HepG2 (cell line): ENCODE measurements around the gene ADSS1. TPM values are rescaled to one million over a fixed set of nuclear protein-coding genes. Genes with fewer than 3 reads are reported as not detected.

ENCODE experiments used
- BATF2 ChIP-seq: sonication (generic); formaldehyde crosslinking; IDR thresholded peaks from 2 replicates; pipeline ENCODE4 v1.8.0; 2022; ENCODE audit warnings: mild to moderate bottlenecking, missing genetic modification reagents, moderate library complexity
- BRF2 ChIP-seq: sonication (generic); formaldehyde crosslinking; IDR thresholded peaks from 2 replicates; pipeline ENCODE4 v1.8.1; 2022; ENCODE audit warnings: mild to moderate bottlenecking, missing genetic modification reagents
- CHCHD3 ChIP-seq: sonication (generic); formaldehyde crosslinking; IDR thresholded peaks from 2 replicates; pipeline ENCODE4 v1.8.0; 2022; ENCODE audit warnings: mild to moderate bottlenecking, missing genetic modification reagents, moderate library complexity
- FOXO4 ChIP-seq: sonication (generic); formaldehyde crosslinking; conservative IDR thresholded peaks from 2 replicates; pipeline ENCODE4 v1.8.1; 2023; ENCODE audit warnings: missing genetic modification reagents
- GPBP1L1 ChIP-seq: sonication (generic); formaldehyde crosslinking; IDR thresholded peaks from 2 replicates; pipeline ENCODE4 v1.5.0; 2020; ENCODE audit warnings: mild to moderate bottlenecking, missing genetic modification reagents
- HOXD1 ChIP-seq: sonication (generic); formaldehyde crosslinking; IDR thresholded peaks from 2 replicates; pipeline ENCODE4 v1.5.0; 2020; ENCODE audit warnings: missing genetic modification reagents
- MYC ChIP-seq: sonication (generic); formaldehyde crosslinking; IDR thresholded peaks from 2 replicates; pipeline ENCODE4 v1.9.0; 2021; ENCODE audit warnings: missing genetic modification reagents, borderline replicate concordance
- PRMT3 ChIP-seq: sonication (generic); formaldehyde crosslinking; IDR thresholded peaks from 2 replicates; pipeline ENCODE4 v1.8.1; 2022; ENCODE audit warnings: low read depth, mild to moderate bottlenecking, moderate library complexity, missing genetic modification reagents, borderline replicate concordance
- RBM22 ChIP-seq: fragments of 200-400 bp; formaldehyde crosslinking; optimal IDR thresholded peaks from 2 replicates; pipeline ENCODE3; 2017; ENCODE audit warnings: mild to moderate bottlenecking, low read length, moderate library complexity
- RXRB ChIP-seq: IDR thresholded peaks from 2 replicates; pipeline ENCODE4 v1.6.1; 2016; ENCODE audit warnings: borderline replicate concordance, missing genetic modification reagents, missing compliant biosample characterization
- SATB2 ChIP-seq: sonication (generic); formaldehyde crosslinking; IDR thresholded peaks from 2 replicates; pipeline ENCODE4 v1.5.0; 2020; ENCODE audit warnings: missing genetic modification reagents
- SP1 ChIP-seq, 2 experiments: fragments of 450-650 bp in 1 of 2; sonication (generic) in 1 of 2; formaldehyde crosslinking in 1 of 2; IDR thresholded peaks; 2 replicates each; pipeline versions ENCODE4 v1.4.0 to v1.6.1; 2016 to 2020; ENCODE audit warnings: missing genetic modification reagents in 1 of 2
- SP140L ChIP-seq: sonication (generic); formaldehyde crosslinking; IDR thresholded peaks from 2 replicates; pipeline ENCODE4 v1.4.0; 2020; ENCODE audit warnings: missing genetic modification reagents, borderline replicate concordance
- SPEN ChIP-seq: sonication (generic); formaldehyde crosslinking; IDR thresholded peaks from 2 replicates; pipeline ENCODE4 v1.5.1; 2020; ENCODE audit warnings: low read depth, mild to moderate bottlenecking, missing genetic modification reagents
- U2AF2 ChIP-seq: fragments of 200-400 bp; formaldehyde crosslinking; IDR thresholded peaks from 2 replicates; pipeline ENCODE4 v1.6.1; 2017; ENCODE audit warnings: low read depth, mild to moderate bottlenecking, low read length
- ZNF136 ChIP-seq: sonication (generic); formaldehyde crosslinking; IDR thresholded peaks from 2 replicates; pipeline ENCODE4 v1.8.1; 2022; ENCODE audit warnings: low read depth, mild to moderate bottlenecking, moderate library complexity, missing genetic modification reagents
- ZNF33A ChIP-seq: sonication (generic); formaldehyde crosslinking; IDR thresholded peaks from 2 replicates; pipeline ENCODE4 v1.5.1; 2020; ENCODE audit warnings: missing genetic modification reagents, mild to moderate bottlenecking, moderate library complexity, borderline replicate concordance
- ZNF414 ChIP-seq: sonication (generic); formaldehyde crosslinking; IDR thresholded peaks from 2 replicates; pipeline ENCODE4 v1.5.0; 2020; ENCODE audit warnings: missing genetic modification reagents
- ZNF543 ChIP-seq: sonication (generic); formaldehyde crosslinking; IDR thresholded peaks from 2 replicates; pipeline ENCODE4 v1.4.0; 2020; ENCODE audit warnings: mild to moderate bottlenecking, missing genetic modification reagents
- ZNF703 ChIP-seq: sonication (generic); formaldehyde crosslinking; IDR thresholded peaks from 2 replicates; pipeline ENCODE4 v1.5.1; 2020; ENCODE audit warnings: missing genetic modification reagents, mild to moderate bottlenecking, moderate library complexity, borderline replicate concordance
- ZNF816 ChIP-seq: sonication (generic); formaldehyde crosslinking; IDR thresholded peaks from 2 replicates; pipeline ENCODE4 v1.8.0; 2022; ENCODE audit warnings: missing genetic modification reagents, mild to moderate bottlenecking, borderline replicate concordance
- ZNF850 ChIP-seq: sonication (generic); formaldehyde crosslinking; conservative IDR thresholded peaks from 2 replicates; pipeline ENCODE4 v1.9.0; 2021; ENCODE audit warnings: mild to moderate bottlenecking, missing genetic modification reagents
- ZSCAN12 ChIP-seq: sonication (generic); formaldehyde crosslinking; IDR thresholded peaks from 2 replicates; pipeline ENCODE4 v1.9.0; 2021; ENCODE audit warnings: mild to moderate bottlenecking, missing genetic modification reagents
- polyA plus RNA-seq, 8 experiments: library from polyadenylated mRNA; depleted of rRNA in 3 of 8; stranded (reverse) in 7 of 8; unstranded in 1 of 8; fragments of >200 nt; fragmentation: Illumina TruSeq in 4 of 8; extraction: Trizol in 4 of 8; gene quantifications; 2 replicates each; pipeline versions ENCODE4 v1.2.1 to v1.2.3, GENCODE V29; 2011 to 2016; ENCODE audit warnings: low read depth in 4 of 8, missing spikeins in 1 of 8, mixed read lengths in 1 of 8; ENCODE audit not compliant: insufficient read depth in 1 of 8
- total RNA-seq, 5 experiments: library from RNA; depleted of rRNA; stranded (reverse); fragments of >200 nt; fragmentation: Illumina TruSeq; extraction: Trizol; gene quantifications; 2 replicates each; pipeline ENCODE4 v1.2.3, GENCODE V29; 2016; ENCODE audit warnings: low read depth in 1 of 5

Gene ADSS1
- total and polyA plus RNA-seq, 2 of the 13 experiments (the other 11 are each of a cell fraction or from before 2014, with no cell fraction given), result 1.0 to 36.7 TPM

- TF ChIP-seq BATF2 (CRISPR knock-in tag) (0 out of 2 replicates have a peak, but pooled peaks have one; percentile 31), ZNF850 (0 out of 2 replicates have a peak, but pooled peaks have one; percentile 26), SP1 (IDR thresholded peaks at IDR 0.05) (no peak), SP1 (CRISPR knock-in tag; IDR thresholded peaks at IDR 0.05) (no peak), RXRB (no peak), ZNF414 (CRISPR knock-in tag) (peak; percentile 28; the same call in 1 of the 2 replicates), HOXD1 (CRISPR knock-in tag) (0 out of 2 replicates have a peak, but pooled peaks have one; percentile 10), ZNF816 (0 out of 2 replicates have a peak, but pooled peaks have one; percentile 17), SATB2 (CRISPR knock-in tag) (no peak), ZSCAN12 (CRISPR knock-in tag) (no peak), ZNF136 (no peak), SPEN (CRISPR knock-in tag) (peak; percentile 9; the same call in 1 of the 2 replicates), BRF2 (CRISPR knock-in tag) (no peak), GPBP1L1 (CRISPR knock-in tag) (no peak), ZNF703 (CRISPR knock-in tag) (0 out of 2 replicates have a peak, but pooled peaks have one; percentile 13), RBM22 (peak; percentile 37), SP140L (CRISPR knock-in tag) (0 out of 2 replicates have a peak, but pooled peaks have one; percentile 43), MYC (CRISPR knock-in tag) (peak; percentile 56; the same call in 1 of the 2 replicates), ZNF543 (CRISPR knock-in tag) (no peak), FOXO4 (CRISPR knock-in tag) (0 out of 2 replicates have a peak, but pooled peaks have one; percentile 65), PRMT3 (CRISPR knock-in tag) (0 out of 2 replicates have a peak, but pooled peaks have one; percentile 58), CHCHD3 (CRISPR knock-in tag) (0 out of 2 replicates have a peak, but pooled peaks have one; percentile 3), U2AF2 (no peak), ZNF33A (no peak)
Observed at GRCh38 chr14:104688505-104689108, 35.4 kb upstream of the ADSS1 start (continued).
